ENCODE measurements around the gene A2M.

A2M gene

GRCh38 chr12:9068600-9068999 is 47.1 kb downstream of the A2M start:
- H3K9me3 ChIP-seq (replicated peaks; ENCODE audit: insufficient read depth, low read length), result no peaks in the 10 kb centered on the region
- H3K9me2 ChIP-seq (replicated peaks; ENCODE audit: insufficient read depth, low read length), result no peaks in the 10 kb centered on the region
- H3K79me2 ChIP-seq (ENCODE audit: low read length), result no peaks in the 10 kb centered on the region
- no peak overlapping the region for H3K9ac ChIP-seq (ENCODE audit: low read length)
- no peaks in the 10 kb centered on the region for H3F3A ChIP-seq (ENCODE audit: insufficient read depth, low read length)
- H3K27me3 ChIP-seq (replicated peaks; ENCODE audit: insufficient read depth, low read length), result no peaks in the 10 kb centered on the region
- no peaks in the 10 kb centered on the region for H3K36me3 ChIP-seq (replicated peaks; ENCODE audit: insufficient read depth, low read length)
- no peak for TF ChIP-seq EZH2phosphoT487 (IDR thresholded peaks at IDR 0.05; ENCODE audit: low read length)
- TF ChIP-seq EZH2 (optimal IDR thresholded peaks at IDR 0.05; ENCODE audit: low read depth, low read length), result no peak
- TF ChIP-seq, protein P1, sequence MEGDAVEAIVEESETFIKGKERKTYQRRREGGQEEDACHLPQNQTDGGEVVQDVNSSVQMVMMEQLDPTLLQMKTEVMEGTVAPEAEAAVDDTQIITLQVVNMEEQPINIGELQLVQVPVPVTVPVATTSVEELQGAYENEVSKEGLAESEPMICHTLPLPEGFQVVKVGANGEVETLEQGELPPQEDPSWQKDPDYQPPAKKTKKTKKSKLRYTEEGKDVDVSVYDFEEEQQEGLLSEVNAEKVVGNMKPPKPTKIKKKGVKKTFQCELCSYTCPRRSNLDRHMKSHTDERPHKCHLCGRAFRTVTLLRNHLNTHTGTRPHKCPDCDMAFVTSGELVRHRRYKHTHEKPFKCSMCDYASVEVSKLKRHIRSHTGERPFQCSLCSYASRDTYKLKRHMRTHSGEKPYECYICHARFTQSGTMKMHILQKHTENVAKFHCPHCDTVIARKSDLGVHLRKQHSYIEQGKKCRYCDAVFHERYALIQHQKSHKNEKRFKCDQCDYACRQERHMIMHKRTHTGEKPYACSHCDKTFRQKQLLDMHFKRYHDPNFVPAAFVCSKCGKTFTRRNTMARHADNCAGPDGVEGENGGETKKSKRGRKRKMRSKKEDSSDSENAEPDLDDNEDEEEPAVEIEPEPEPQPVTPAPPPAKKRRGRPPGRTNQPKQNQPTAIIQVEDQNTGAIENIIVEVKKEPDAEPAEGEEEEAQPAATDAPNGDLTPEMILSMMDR (IDR thresholded peaks at IDR 0.05; ENCODE audit: low read length), result no peak
- H3K27ac ChIP-seq (ENCODE audit: low read length), result no peak overlapping the region
- H3K4me1 ChIP-seq (ENCODE audit: low read length), result peaks cover 4% of the 10 kb centered on the region; the same call in 1 of the 2 replicates
- H4K20me1 ChIP-seq (ENCODE audit: insufficient read depth, low read length), result no peaks in the 10 kb centered on the region
- no peak overlapping the region for H3K4me2 ChIP-seq (ENCODE audit: low read depth, low read length)
- no peak overlapping the region for H3K4me3 ChIP-seq (ENCODE audit: low read length)
- no peak overlapping the region for H2AFZ ChIP-seq (ENCODE audit: low read length)
- no peak for DNase-seq

DNA sequence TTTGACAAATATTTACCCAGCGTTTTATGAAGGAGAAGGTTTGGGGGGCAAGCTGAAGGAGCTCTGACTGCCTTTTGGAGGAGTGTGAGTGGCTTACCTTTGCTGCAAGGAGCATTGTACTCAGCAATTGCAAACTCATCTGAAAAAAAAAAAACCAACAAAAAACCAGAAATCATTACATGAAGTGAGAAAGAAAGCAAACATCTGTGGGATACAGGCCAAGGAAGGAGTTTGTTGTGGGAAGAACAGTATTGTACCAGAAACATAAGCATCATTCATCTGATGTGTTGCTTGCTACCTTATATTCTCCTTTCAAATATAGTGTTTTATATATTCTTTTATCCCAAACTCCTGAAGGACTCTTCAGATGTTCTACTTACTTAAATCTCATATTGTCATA is 47.6 kb downstream of the A2M start:
- Histone ChIP-seq H3K27ac (ENCODE audit: low read length) (no peak overlapping the region), H3F3A (ENCODE audit: insufficient read depth, low read length) (no peaks in the 10 kb centered on the region), H4K20me1 (ENCODE audit: insufficient read depth, low read length) (no peaks in the 10 kb centered on the region), H2AFZ (ENCODE audit: low read length) (no peak overlapping the region), H3K4me1 (ENCODE audit: low read length) (peaks cover 9% of the 10 kb centered on the region; the same call in 1 of the 2 replicates), H3K79me2 (ENCODE audit: low read length) (no peaks in the 10 kb centered on the region), H3K9me3 (replicated peaks; ENCODE audit: insufficient read depth, low read length) (no peaks in the 10 kb centered on the region), H3K27me3 (replicated peaks; ENCODE audit: insufficient read depth, low read length) (no peaks in the 10 kb centered on the region), H3K9me2 (replicated peaks; ENCODE audit: insufficient read depth, low read length) (no peaks in the 10 kb centered on the region), H3K4me3 (ENCODE audit: low read length) (no peak overlapping the region), H3K4me2 (ENCODE audit: low read depth, low read length) (no peak overlapping the region), H3K9ac (ENCODE audit: low read length) (no peak overlapping the region), H3K36me3 (replicated peaks; ENCODE audit: insufficient read depth, low read length) (no peaks in the 10 kb centered on the region)
- DNase-seq, result no peak
- TF ChIP-seq EZH2phosphoT487 (IDR thresholded peaks at IDR 0.05; ENCODE audit: low read length) (no peak), EZH2 (optimal IDR thresholded peaks at IDR 0.05; ENCODE audit: low read depth, low read length) (no peak)
- TF ChIP-seq, protein P1 (IDR thresholded peaks at IDR 0.05; ENCODE audit: low read length), result no peak

GRCh38 chr12:9066755-9067423 is 48.8 kb downstream of the A2M start:
- no peak for DNase-seq
- H2AFZ ChIP-seq (ENCODE audit: low read length), result no peak overlapping the region
- H3K4me3 ChIP-seq (ENCODE audit: low read length), result no peak overlapping the region
- TF ChIP-seq EZH2 (optimal IDR thresholded peaks at IDR 0.05; ENCODE audit: low read depth, low read length) (no peak), EZH2phosphoT487 (IDR thresholded peaks at IDR 0.05; ENCODE audit: low read length) (no peak)
- TF ChIP-seq, protein P1 (IDR thresholded peaks at IDR 0.05; ENCODE audit: low read length), result no peak
- H3K79me2 ChIP-seq (ENCODE audit: low read length), result no peaks in the 10 kb centered on the region
- no peaks in the 10 kb centered on the region for H3K27me3 ChIP-seq (replicated peaks; ENCODE audit: insufficient read depth, low read length)
- no peak overlapping the region for H3K4me2 ChIP-seq (ENCODE audit: low read depth, low read length)
- no peaks in the 10 kb centered on the region for H4K20me1 ChIP-seq (ENCODE audit: insufficient read depth, low read length)
- no peaks in the 10 kb centered on the region for H3K9me2 ChIP-seq (replicated peaks; ENCODE audit: insufficient read depth, low read length)
- H3K36me3 ChIP-seq (replicated peaks; ENCODE audit: insufficient read depth, low read length), result no peaks in the 10 kb centered on the region
- no peaks in the 10 kb centered on the region for H3F3A ChIP-seq (ENCODE audit: insufficient read depth, low read length)
- no peak overlapping the region for H3K9ac ChIP-seq (ENCODE audit: low read length)
- no peak overlapping the region for H3K27ac ChIP-seq (ENCODE audit: low read length)
- H3K9me3 ChIP-seq (replicated peaks; ENCODE audit: insufficient read depth, low read length), result no peaks in the 10 kb centered on the region
- H3K4me1 ChIP-seq (ENCODE audit: low read length), result peaks cover 9% of the 10 kb centered on the region; the same call in 1 of the 2 replicates
